Measurements from ENCODE around the gene RALGAPA2. TPM values are rescaled to one million over a fixed set of nuclear protein-coding genes. Genes with fewer than 3 reads are reported as not detected.

The RALGAPA2 gene
- total RNA-seq, 1 experiment from 2014 or later: 10.8 TPM

DNA sequence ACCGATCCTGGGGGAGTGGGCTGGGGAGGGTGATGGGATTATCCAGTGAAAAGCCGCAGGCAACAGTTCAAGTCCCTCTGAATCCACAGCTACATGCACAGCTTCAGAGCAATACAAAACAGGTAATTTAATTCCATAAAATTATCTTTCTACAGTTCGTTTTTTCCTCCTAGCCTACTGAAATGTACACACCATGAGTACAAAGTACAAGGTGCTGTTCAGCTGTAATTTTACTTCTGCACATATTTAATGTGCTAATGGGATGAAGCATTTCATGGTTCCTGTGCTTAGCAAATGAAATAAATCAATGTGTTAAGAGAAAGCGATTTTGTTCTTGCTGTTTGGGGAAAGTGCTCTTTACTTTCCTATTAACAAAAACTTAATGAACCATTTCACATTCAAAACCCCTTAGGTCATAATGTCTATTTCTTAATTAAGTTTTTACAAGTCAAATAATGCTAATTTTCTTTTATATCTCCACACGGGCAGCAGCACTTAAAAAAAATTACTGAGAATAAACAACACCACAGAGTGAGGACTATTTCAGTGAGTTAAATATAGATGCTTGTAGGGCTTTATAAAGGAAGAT is 272.7 kb downstream of the RALGAPA2 start:
- BruUV-seq (replicated peaks): no TSS peak
- no peak overlapping the region for H2AFZ ChIP-seq (ENCODE audit: low read depth, low read length, poor library complexity, severe bottlenecking)
- H3K9ac ChIP-seq (ENCODE audit: low read length): no peak overlapping the region
- ChIA-PET POLR2A (no interaction called here), RAD21 (ENCODE audit: low non-redundant PET in 1 of 2, low total read pairs in 2 of 2, uncharacterized antibody in 2 of 2, unreplicated experiment in 2 of 2) (no interaction called here), CTCF (no interaction called here)
- H3K79me2 ChIP-seq (ENCODE audit: insufficient read depth, low read length): no peaks in the 10 kb centered on the region
- H3K4me1 ChIP-seq (ENCODE audit: control insufficient read depth in 1 of 2, insufficient read depth in 2 of 2, low read length in 2 of 2): no peaks in the 10 kb centered on the region
- H3K9me2 ChIP-seq (ENCODE audit: insufficient read depth): no peaks in the 10 kb centered on the region
- no peaks in the 10 kb centered on the region for H3K36me3 ChIP-seq (ENCODE audit: control insufficient read depth in 1 of 2, insufficient read depth in 2 of 2, low read length in 2 of 2)
- TF ChIP-seq, protein P1, sequence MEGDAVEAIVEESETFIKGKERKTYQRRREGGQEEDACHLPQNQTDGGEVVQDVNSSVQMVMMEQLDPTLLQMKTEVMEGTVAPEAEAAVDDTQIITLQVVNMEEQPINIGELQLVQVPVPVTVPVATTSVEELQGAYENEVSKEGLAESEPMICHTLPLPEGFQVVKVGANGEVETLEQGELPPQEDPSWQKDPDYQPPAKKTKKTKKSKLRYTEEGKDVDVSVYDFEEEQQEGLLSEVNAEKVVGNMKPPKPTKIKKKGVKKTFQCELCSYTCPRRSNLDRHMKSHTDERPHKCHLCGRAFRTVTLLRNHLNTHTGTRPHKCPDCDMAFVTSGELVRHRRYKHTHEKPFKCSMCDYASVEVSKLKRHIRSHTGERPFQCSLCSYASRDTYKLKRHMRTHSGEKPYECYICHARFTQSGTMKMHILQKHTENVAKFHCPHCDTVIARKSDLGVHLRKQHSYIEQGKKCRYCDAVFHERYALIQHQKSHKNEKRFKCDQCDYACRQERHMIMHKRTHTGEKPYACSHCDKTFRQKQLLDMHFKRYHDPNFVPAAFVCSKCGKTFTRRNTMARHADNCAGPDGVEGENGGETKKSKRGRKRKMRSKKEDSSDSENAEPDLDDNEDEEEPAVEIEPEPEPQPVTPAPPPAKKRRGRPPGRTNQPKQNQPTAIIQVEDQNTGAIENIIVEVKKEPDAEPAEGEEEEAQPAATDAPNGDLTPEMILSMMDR (IDR thresholded peaks at IDR 0.05 in 2 of 3, conservative IDR thresholded peaks at IDR 0.05 in 1 of 3; ENCODE audit: borderline replicate concordance in 1 of 3, insufficient read depth in 1 of 3, low read depth in 2 of 3, low read length in 2 of 3): no peak
- TF ChIP-seq EGR1 (IDR thresholded peaks at IDR 0.05; ENCODE audit: low read depth): no peak
- H3K4me2 ChIP-seq (ENCODE audit: low read length): no peak overlapping the region
- no peaks in the 10 kb centered on the region for H3K9me3 ChIP-seq (ENCODE audit: control insufficient read depth in 1 of 2, insufficient read depth in 1 of 2, low read depth in 1 of 2, low read length in 2 of 2)
- intact Hi-C loops (cut with micrococcal nuclease): no loop called here
- no peaks in the 10 kb centered on the region for H4K20me1 ChIP-seq (ENCODE audit: insufficient read depth)
- H3K4me3 ChIP-seq (replicated peaks in 1 of 2; ENCODE audit: low read depth in 1 of 2, low read length in 2 of 2): no peak overlapping the region
- no peaks in the 10 kb centered on the region for H3K27me3 ChIP-seq (ENCODE audit: insufficient read depth, low read length)
- no peak for DNase-seq (ENCODE audit: low read depth, low spot score)
- H3K27ac ChIP-seq (ENCODE audit: low read depth, low read length): no peak overlapping the region
- no peak for ATAC-seq

DNA sequence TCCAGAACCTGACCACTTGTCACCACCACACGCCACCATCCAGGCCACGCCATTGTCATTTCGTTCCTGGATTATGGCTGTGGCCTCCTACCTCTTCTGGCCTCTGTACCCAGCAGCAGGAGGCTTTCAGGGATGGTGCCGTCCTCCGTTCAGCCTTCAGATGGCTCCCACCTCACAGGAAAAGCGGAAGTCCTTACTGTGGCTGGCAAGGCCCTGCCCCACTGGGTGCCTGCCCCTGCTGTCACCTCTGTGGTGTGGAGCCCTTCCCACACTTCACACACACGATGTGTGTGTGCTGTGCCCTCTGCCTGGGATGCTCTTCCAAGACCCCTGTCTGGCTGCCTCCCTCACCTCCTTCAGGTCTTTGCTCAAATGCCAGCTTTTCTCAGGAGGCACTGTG is 275.1 kb downstream of the RALGAPA2 start:
- Histone ChIP-seq H3K9me2 (ENCODE audit: insufficient read depth) (no peaks in the 10 kb centered on the region), H3K36me3 (ENCODE audit: control insufficient read depth in 1 of 2, insufficient read depth in 2 of 2, low read length in 2 of 2) (no peaks in the 10 kb centered on the region), H3K4me3 (replicated peaks in 1 of 2; ENCODE audit: low read depth in 1 of 2, low read length in 2 of 2) (no peak overlapping the region), H3K9me3 (ENCODE audit: control insufficient read depth in 1 of 2, insufficient read depth in 1 of 2, low read depth in 1 of 2, low read length in 2 of 2) (no peaks in the 10 kb centered on the region), H3K79me2 (ENCODE audit: insufficient read depth, low read length) (no peaks in the 10 kb centered on the region), H3K27me3 (ENCODE audit: insufficient read depth, low read length) (no peaks in the 10 kb centered on the region), H3K27ac (ENCODE audit: low read depth, low read length) (no peak overlapping the region), H3K9ac (ENCODE audit: low read length) (no peak overlapping the region), H2AFZ (ENCODE audit: low read depth, low read length, poor library complexity, severe bottlenecking) (no peak overlapping the region), H4K20me1 (ENCODE audit: insufficient read depth) (no peaks in the 10 kb centered on the region), H3K4me1 (ENCODE audit: control insufficient read depth in 1 of 2, insufficient read depth in 2 of 2, low read length in 2 of 2) (no peaks in the 10 kb centered on the region), H3K4me2 (ENCODE audit: low read length) (no peak overlapping the region)
- RAD21 ChIA-PET (ENCODE audit: low non-redundant PET in 1 of 2, low total read pairs in 2 of 2, uncharacterized antibody in 2 of 2, unreplicated experiment in 2 of 2): no interaction called here
- no peak for TF ChIP-seq YY1 (IDR thresholded peaks at IDR 0.05; ENCODE audit: extremely low read depth, insufficient replicate concordance, low read depth, low read length)
- TF ChIP-seq TCF7L2 (IDR thresholded peaks at IDR 0.05; ENCODE audit: borderline replicate concordance, extremely low read depth, insufficient read depth, insufficient read length): no peak
- TF ChIP-seq EZH2phosphoT487 (IDR thresholded peaks at IDR 0.05; ENCODE audit: borderline replicate concordance): no peak
- no peak for TF ChIP-seq SRF (IDR thresholded peaks at IDR 0.05; ENCODE audit: low read depth)
- TF ChIP-seq SP1 (IDR thresholded peaks at IDR 0.05; ENCODE audit: low read depth): no peak
- no peak for TF ChIP-seq MAX (IDR thresholded peaks at IDR 0.05)
- no peak for TF ChIP-seq ELF1 (IDR thresholded peaks at IDR 0.05; ENCODE audit: borderline replicate concordance, low read depth)
- DNase-seq (ENCODE audit: low read depth, low spot score) (no peak), ATAC-seq (no peak)
- CTCF ChIA-PET: no interaction called here
- POLR2A ChIA-PET: no interaction called here
- intact Hi-C loops (cut with micrococcal nuclease): no loop called here
- BruUV-seq (replicated peaks): no TSS peak

Data from HCT116 (cell line).